Measurements from ENCODE around the gene GCNT1.

- TF ChIP-seq, protein P1, sequence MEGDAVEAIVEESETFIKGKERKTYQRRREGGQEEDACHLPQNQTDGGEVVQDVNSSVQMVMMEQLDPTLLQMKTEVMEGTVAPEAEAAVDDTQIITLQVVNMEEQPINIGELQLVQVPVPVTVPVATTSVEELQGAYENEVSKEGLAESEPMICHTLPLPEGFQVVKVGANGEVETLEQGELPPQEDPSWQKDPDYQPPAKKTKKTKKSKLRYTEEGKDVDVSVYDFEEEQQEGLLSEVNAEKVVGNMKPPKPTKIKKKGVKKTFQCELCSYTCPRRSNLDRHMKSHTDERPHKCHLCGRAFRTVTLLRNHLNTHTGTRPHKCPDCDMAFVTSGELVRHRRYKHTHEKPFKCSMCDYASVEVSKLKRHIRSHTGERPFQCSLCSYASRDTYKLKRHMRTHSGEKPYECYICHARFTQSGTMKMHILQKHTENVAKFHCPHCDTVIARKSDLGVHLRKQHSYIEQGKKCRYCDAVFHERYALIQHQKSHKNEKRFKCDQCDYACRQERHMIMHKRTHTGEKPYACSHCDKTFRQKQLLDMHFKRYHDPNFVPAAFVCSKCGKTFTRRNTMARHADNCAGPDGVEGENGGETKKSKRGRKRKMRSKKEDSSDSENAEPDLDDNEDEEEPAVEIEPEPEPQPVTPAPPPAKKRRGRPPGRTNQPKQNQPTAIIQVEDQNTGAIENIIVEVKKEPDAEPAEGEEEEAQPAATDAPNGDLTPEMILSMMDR (conservative IDR thresholded peaks at IDR 0.05; ENCODE audit: low read length): no peak
- no peak for TF ChIP-seq EZH2phosphoT487 (IDR thresholded peaks at IDR 0.05; ENCODE audit: borderline replicate concordance, low read depth, low read length)
Observed at GRCh38 chr9:76545191-76545590, 86.2 kb downstream of the GCNT1 start.
